IPS-15b (cell line): ENCODE results near the gene ZSWIM9.

Experiments
- H3K27me3 ChIP-seq: one replicate; pipeline ENCODE4 v1.6.1; 2013; ENCODE audit warnings: low read length; ENCODE audit not compliant: control insufficient read depth, insufficient read depth
- H3K36me3 ChIP-seq: one replicate; pipeline ENCODE4 v1.6.1; 2013; ENCODE audit warnings: low read length; ENCODE audit not compliant: control insufficient read depth, insufficient read depth
- H3K4me1 ChIP-seq: one replicate; pipeline ENCODE4 v1.6.1; 2013; ENCODE audit warnings: mild to moderate bottlenecking, low read length; ENCODE audit not compliant: control insufficient read depth, insufficient read depth
- H3K4me3 ChIP-seq: one replicate; pipeline ENCODE4 v1.5.1; 2013; ENCODE audit warnings: low read depth, low read length
- H3K9ac ChIP-seq: one replicate; pipeline ENCODE4 v1.6.1; 2013; ENCODE audit warnings: low read depth, mild to moderate bottlenecking, low read length
- H3K9me3 ChIP-seq: one replicate; pipeline ENCODE4 v1.6.1; 2013; ENCODE audit warnings: mild to moderate bottlenecking, low read length; ENCODE audit not compliant: control insufficient read depth, insufficient read depth

ZSWIM9 gene

GRCh38 chr19:48147597-48148175 lies 22.8 kb upstream of the ZSWIM9 start:
- H3K9ac ChIP-seq, result no peak overlapping the region
- no peaks in the 10 kb centered on the region for H3K27me3 ChIP-seq
- H3K4me1 ChIP-seq, result no peaks in the 10 kb centered on the region
- H3K4me3 ChIP-seq, result no peak overlapping the region
- H3K36me3 ChIP-seq, result peaks cover 49% of the 10 kb centered on the region
- H3K9me3 ChIP-seq, result no peaks in the 10 kb centered on the region

GRCh38 chr19:48148576-48148975 lies 21.9 kb upstream of the ZSWIM9 start:
- Histone ChIP-seq H3K4me1 (no peaks in the 10 kb centered on the region), H3K9ac (no peak overlapping the region), H3K27me3 (no peaks in the 10 kb centered on the region), H3K4me3 (no peak overlapping the region), H3K9me3 (no peaks in the 10 kb centered on the region), H3K36me3 (peaks cover 42% of the 10 kb centered on the region)

GRCh38 chr19:48149430-48149829 lies 21.1 kb upstream of the ZSWIM9 start:
- Histone ChIP-seq H3K9ac (no peak overlapping the region), H3K4me3 (no peak overlapping the region), H3K36me3 (peaks cover 37% of the 10 kb centered on the region), H3K27me3 (no peaks in the 10 kb centered on the region), H3K4me1 (no peaks in the 10 kb centered on the region), H3K9me3 (no peaks in the 10 kb centered on the region)

- Histone ChIP-seq H3K36me3 (peaks cover 34% of the 10 kb centered on the region), H3K27me3 (no peaks in the 10 kb centered on the region), H3K9ac (no peak overlapping the region), H3K4me3 (no peak overlapping the region), H3K4me1 (no peaks in the 10 kb centered on the region), H3K9me3 (no peaks in the 10 kb centered on the region)
Measured at GRCh38 chr19:48152551-48152950, 17.9 kb upstream of the ZSWIM9 start.

- H3K9me3 ChIP-seq, result no peaks in the 10 kb centered on the region
- no peaks in the 10 kb centered on the region for H3K4me1 ChIP-seq
- H3K27me3 ChIP-seq, result no peaks in the 10 kb centered on the region
- peaks cover 26% of the 10 kb centered on the region for H3K36me3 ChIP-seq
- no peak overlapping the region for H3K9ac ChIP-seq
- no peak overlapping the region for H3K4me3 ChIP-seq
Measured at GRCh38 chr19:48154003-48154402, 16.5 kb upstream of the ZSWIM9 start.

- Histone ChIP-seq H3K27me3 (no peaks in the 10 kb centered on the region), H3K4me1 (no peaks in the 10 kb centered on the region), H3K9ac (no peak overlapping the region), H3K4me3 (no peak overlapping the region), H3K9me3 (no peaks in the 10 kb centered on the region), H3K36me3 (peaks cover 26% of the 10 kb centered on the region)
Measured at GRCh38 chr19:48158210-48158790, 12.2 kb upstream of the ZSWIM9 start.

GRCh38 chr19:48168689-48169088 lies 1.8 kb upstream of the ZSWIM9 start:
- no peaks in the 10 kb centered on the region for H3K27me3 ChIP-seq
- H3K36me3 ChIP-seq, result peaks cover 12% of the 10 kb centered on the region
- no peak overlapping the region for H3K9ac ChIP-seq
- no peak overlapping the region for H3K4me3 ChIP-seq
- no peaks in the 10 kb centered on the region for H3K9me3 ChIP-seq
- H3K4me1 ChIP-seq, result no peaks in the 10 kb centered on the region

- peaks cover 5% of the 10 kb centered on the region for H3K36me3 ChIP-seq
- no peak overlapping the region for H3K9ac ChIP-seq
- H3K9me3 ChIP-seq, result no peaks in the 10 kb centered on the region
- H3K4me3 ChIP-seq, result peak overlapping the region; percentile 99
- no peaks in the 10 kb centered on the region for H3K27me3 ChIP-seq
- H3K4me1 ChIP-seq, result no peaks in the 10 kb centered on the region
Measured at GRCh38 chr19:48169578-48169938, 922 bp upstream of the ZSWIM9 start.

- Histone ChIP-seq H3K9me3 (no peaks in the 10 kb centered on the region), H3K4me1 (no peaks in the 10 kb centered on the region), H3K36me3 (peaks cover 8% of the 10 kb centered on the region), H3K27me3 (no peaks in the 10 kb centered on the region), H3K9ac (peak overlapping the region; percentile 83), H3K4me3 (peak overlapping the region; percentile 99)
Measured at GRCh38 chr19:48170817-48171347, 402 bp downstream of the ZSWIM9 start.

GRCh38 chr19:48171710-48172109 lies 1.2 kb downstream of the ZSWIM9 start:
- no peaks in the 10 kb centered on the region for H3K9me3 ChIP-seq
- peak overlapping the region; percentile 99 for H3K4me3 ChIP-seq
- H3K27me3 ChIP-seq, result no peaks in the 10 kb centered on the region
- peaks cover 8% of the 10 kb centered on the region for H3K36me3 ChIP-seq
- no peak overlapping the region for H3K9ac ChIP-seq
- no peaks in the 10 kb centered on the region for H3K4me1 ChIP-seq

GRCh38 chr19:48174445-48175030 lies 4.1 kb downstream of the ZSWIM9 start:
- no peaks in the 10 kb centered on the region for H3K9me3 ChIP-seq
- H3K9ac ChIP-seq, result no peak overlapping the region
- H3K4me1 ChIP-seq, result no peaks in the 10 kb centered on the region
- no peaks in the 10 kb centered on the region for H3K27me3 ChIP-seq
- peaks cover 8% of the 10 kb centered on the region for H3K36me3 ChIP-seq
- H3K4me3 ChIP-seq, result no peak overlapping the region

GRCh38 chr19:48175578-48175977 lies 5.1 kb downstream of the ZSWIM9 start:
- Histone ChIP-seq H3K4me1 (no peaks in the 10 kb centered on the region), H3K27me3 (no peaks in the 10 kb centered on the region), H3K9me3 (no peaks in the 10 kb centered on the region), H3K36me3 (peaks cover 10% of the 10 kb centered on the region), H3K4me3 (no peak overlapping the region), H3K9ac (no peak overlapping the region)
